PC-9 (cell line): ENCODE measurements around the gene SHANK3. TPM values are rescaled to one million over a fixed set of nuclear protein-coding genes. Genes with fewer than 3 reads are reported as not detected.
A peak's percentile ranks its signal among the peaks of the same experiment; 100 is the strongest.

Experiments
- BruUV-seq: library from RNA; stranded (reverse); fragments of 400-500 nt; replicated peaks from 2 replicates; lab custom pipeline; 2021; lab: Mats Ljungman, UMichigan
- CTCF ChIA-PET: fragments of 300-600 bp; sonication (Branson Sonifier 250); formaldehyde crosslinking; loops from one replicate; lab custom pipeline; 2022; ENCODE audit warnings: antibody characterized with exemption; lab: Charles Lee
- POLR2A ChIA-PET: fragments of 300-600 bp; sonication (Branson Sonifier 250); formaldehyde crosslinking; loops from one replicate; lab custom pipeline; 2022; ENCODE audit warnings: antibody characterized with exemption; ENCODE audit not compliant: unreplicated experiment; lab: Charles Lee
- DNase-seq, 2 experiments: peaks; one replicate each; pipeline versions ENCODE4 v3.0.0 to v3.0.0-alpha.2; 2015 to 2022; ENCODE audit warnings: mixed read lengths in 1 of 2
- H2AFZ ChIP-seq: fragments of 200-600 bp; sonication (generic); 2 replicates; pipeline ENCODE4 v1.8.1; 2017; ENCODE audit warnings: antibody characterized with exemption
- H3F3A ChIP-seq: fragments of 200-600 bp; sonication (generic); 2 replicates; pipeline ENCODE4 v1.8.1; 2017; ENCODE audit warnings: antibody characterized with exemption, mild to moderate bottlenecking, low read depth; ENCODE audit not compliant: insufficient read depth
- H3K27ac ChIP-seq: fragments of 200-600 bp; sonication (generic); 2 replicates; pipeline ENCODE4 v1.6.1; 2016; ENCODE audit warnings: mixed run types
- H3K27me3 ChIP-seq: fragments of 200-600 bp; sonication (generic); 2 replicates; pipeline ENCODE4 v1.6.1; 2016; ENCODE audit warnings: low read depth, mixed run types; ENCODE audit not compliant: insufficient read depth
- H3K36me3 ChIP-seq: fragments of 200-600 bp; sonication (generic); 2 replicates; pipeline ENCODE4 v1.6.1; 2016; ENCODE audit warnings: low read depth, mixed run types
- H3K4me1 ChIP-seq: fragments of 200-600 bp; sonication (generic); replicated peaks from 2 replicates; pipeline ENCODE4 v1.6.1; 2016; ENCODE audit warnings: mixed run types; ENCODE audit not compliant: insufficient read depth
- H3K4me2 ChIP-seq: fragments of 200-600 bp; sonication (generic); 2 replicates; pipeline ENCODE4 v1.6.1; 2017; ENCODE audit warnings: mixed run types
- H3K4me3 ChIP-seq: fragments of 200-600 bp; sonication (generic); 2 replicates; pipeline ENCODE4 v1.6.1; 2016; ENCODE audit warnings: mixed run types
- H3K79me2 ChIP-seq: fragments of 200-600 bp; sonication (generic); 2 replicates; pipeline ENCODE4 v1.6.1; 2017; ENCODE audit warnings: low read depth, mixed run types
- H3K9me2 ChIP-seq: fragments of 200-600 bp; sonication (generic); 2 replicates; pipeline ENCODE4 v1.8.1; 2017; ENCODE audit warnings: mild to moderate bottlenecking; ENCODE audit not compliant: insufficient read depth
- H3K9me3 ChIP-seq: fragments of 200-600 bp; sonication (generic); 2 replicates; pipeline ENCODE4 v1.8.1; 2016; ENCODE audit warnings: low read depth; ENCODE audit not compliant: insufficient read depth
- H4K20me1 ChIP-seq: fragments of 200-600 bp; sonication (generic); 2 replicates; pipeline ENCODE4 v1.8.1; 2017; ENCODE audit not compliant: insufficient read depth
- CTCF ChIP-seq: fragments of 200-600 bp; sonication (generic); conservative IDR thresholded peaks from 2 replicates; pipeline ENCODE4 v1.6.1; 2017; ENCODE audit warnings: mixed run types, antibody characterized with exemption, mild to moderate bottlenecking, moderate library complexity
- EZH2 ChIP-seq: fragments of 200-600 bp; sonication (generic); IDR thresholded peaks from 2 replicates; pipeline ENCODE4 v1.8.0; 2017; ENCODE audit warnings: antibody characterized with exemption, low read depth
- intact Hi-C: fragments of 100-400 bp; cut with micrococcal nuclease; formaldehyde crosslinking; loops from one replicate; pipeline ENCODE4 v1.10.0; 2022; ENCODE audit not compliant: unreplicated experiment
- total RNA-seq: library from RNA; stranded (reverse); gene quantifications from 2 replicates; pipeline ENCODE4 v1.2.3, GENCODE V29; 2021

The SHANK3 gene
- total RNA-seq, 1 experiment from 2014 or later, result 5.8 TPM

DNA sequence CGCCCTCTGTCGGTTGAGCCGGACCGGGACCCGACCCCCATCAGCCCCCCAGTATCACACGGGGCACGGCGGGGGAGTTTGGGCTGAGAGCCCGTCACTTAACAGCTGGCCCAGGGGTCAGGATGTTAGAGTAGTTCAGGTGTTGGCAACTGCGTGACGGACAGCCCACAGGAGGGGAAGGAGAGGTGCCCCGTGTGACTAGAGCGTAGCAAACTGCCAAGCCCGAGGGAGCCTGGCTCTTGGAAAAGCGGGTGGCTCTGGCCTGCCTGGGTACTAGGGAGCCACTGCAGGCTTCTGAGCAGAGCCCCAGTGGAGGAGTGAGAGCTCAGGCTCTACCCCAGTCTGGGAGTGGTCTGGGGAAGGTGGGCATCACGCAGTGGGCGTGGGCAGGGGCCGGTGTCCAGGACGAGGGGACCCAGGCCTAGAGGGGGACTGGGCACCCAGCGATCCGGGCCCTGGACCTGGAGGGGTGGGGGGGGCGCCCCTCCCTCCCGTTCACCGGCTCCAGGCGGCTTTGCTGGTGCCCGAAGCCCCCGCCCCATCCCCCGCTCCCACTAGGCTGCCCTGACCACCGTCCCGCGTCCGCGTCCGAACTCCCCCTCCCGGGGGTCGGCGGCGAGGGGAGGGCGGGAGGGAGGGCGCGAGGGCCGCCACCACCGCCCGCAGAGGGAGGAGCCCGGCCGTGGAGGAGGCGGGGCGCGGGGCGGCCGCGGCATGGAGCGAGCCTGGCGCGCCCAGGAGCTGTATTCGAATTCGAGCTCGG, 24.4 kb downstream of the SHANK3 start:
- Histone ChIP-seq H3F3A (peaks cover 20% of the 10 kb centered on the region), H3K4me3 (peak overlapping the region; percentile 29; the same call in 1 of the 2 replicates), H3K36me3 (no peaks in the 10 kb centered on the region), H3K9me2 (no peaks in the 10 kb centered on the region), H4K20me1 (no peaks in the 10 kb centered on the region), H3K9me3 (no peaks in the 10 kb centered on the region), H3K27me3 (no peaks in the 10 kb centered on the region), H3K4me1 (0 out of 2 replicates have a peak, but pooled peaks cover 4% of the 10 kb centered on the region), H3K27ac (no peak overlapping the region), H3K79me2 (no peaks in the 10 kb centered on the region), H3K4me2 (peak overlapping the region; percentile 59), H2AFZ (no peak overlapping the region)
- TF ChIP-seq CTCF (no peak), EZH2 (no peak)
- POLR2A ChIA-PET, result no interaction called here
- CTCF ChIA-PET, result no interaction called here
- BruUV-seq, result no TSS peak
- DNase-seq, result peak in 1 of 2 experiments; percentile 27
- intact Hi-C loops, result no loop called here

- ChIA-PET POLR2A (no interaction called here), CTCF (no interaction called here)
- TF ChIP-seq EZH2 (no peak), CTCF (no peak)
- H3K4me1 ChIP-seq, result 0 out of 2 replicates have a peak, but pooled peaks cover 4% of the 10 kb centered on the region
- H3K27ac ChIP-seq, result no peak overlapping the region
- intact Hi-C loops, result no loop called here
- no peaks in the 10 kb centered on the region for H4K20me1 ChIP-seq
- H3K4me3 ChIP-seq, result peak overlapping the region; percentile 50; the same call in 1 of the 2 replicates
- H2AFZ ChIP-seq, result no peak overlapping the region
- H3F3A ChIP-seq, result peaks cover 19% of the 10 kb centered on the region
- BruUV-seq, result no TSS peak
- H3K27me3 ChIP-seq, result no peaks in the 10 kb centered on the region
- no peaks in the 10 kb centered on the region for H3K9me2 ChIP-seq
- no peaks in the 10 kb centered on the region for H3K36me3 ChIP-seq
- H3K4me2 ChIP-seq, result peak overlapping the region; percentile 81
- H3K79me2 ChIP-seq, result no peaks in the 10 kb centered on the region
- no peak for DNase-seq
- no peaks in the 10 kb centered on the region for H3K9me3 ChIP-seq
These were observed 25.3 kb downstream of the SHANK3 start for GRCh38 chr22:50697667-50698506.

DNA sequence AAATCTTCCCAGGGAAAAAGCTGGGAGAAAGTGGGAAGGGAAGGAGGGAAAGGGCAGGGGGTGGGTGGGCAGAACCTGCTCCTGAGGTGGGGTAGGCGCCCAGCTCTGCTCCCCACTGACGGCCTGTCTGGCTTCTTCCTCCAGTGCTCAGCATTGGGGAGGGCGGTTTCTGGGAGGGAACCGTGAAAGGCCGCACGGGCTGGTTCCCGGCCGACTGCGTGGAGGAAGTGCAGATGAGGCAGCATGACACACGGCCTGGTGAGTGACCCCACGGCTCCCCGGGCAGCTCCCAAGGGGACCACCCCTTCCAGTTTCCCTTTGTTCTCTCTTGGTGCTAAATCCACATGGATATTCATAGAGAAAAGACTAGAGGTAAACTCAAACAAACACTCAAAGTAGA, 25.9 kb downstream of the SHANK3 start:
- H3K79me2 ChIP-seq, result no peaks in the 10 kb centered on the region
- TF ChIP-seq CTCF (no peak), EZH2 (no peak)
- H3F3A ChIP-seq, result peaks cover 16% of the 10 kb centered on the region; the same call in 1 of the 2 replicates
- no peak overlapping the region for H2AFZ ChIP-seq
- POLR2A ChIA-PET, result no interaction called here
- H3K27ac ChIP-seq, result no peak overlapping the region
- H4K20me1 ChIP-seq, result no peaks in the 10 kb centered on the region
- DNase-seq, result no peak
- H3K36me3 ChIP-seq, result no peaks in the 10 kb centered on the region
- no peaks in the 10 kb centered on the region for H3K9me2 ChIP-seq
- intact Hi-C loops, result no loop called here
- H3K4me2 ChIP-seq, result no peak overlapping the region
- 0 out of 2 replicates have a peak, but pooled peaks cover 4% of the 10 kb centered on the region for H3K4me1 ChIP-seq
- H3K9me3 ChIP-seq, result no peaks in the 10 kb centered on the region
- no peak overlapping the region for H3K4me3 ChIP-seq
- no TSS peak for BruUV-seq
- CTCF ChIA-PET, result no interaction called here
- H3K27me3 ChIP-seq, result no peaks in the 10 kb centered on the region
